ENCODE data around the gene LHX4.

DNA sequence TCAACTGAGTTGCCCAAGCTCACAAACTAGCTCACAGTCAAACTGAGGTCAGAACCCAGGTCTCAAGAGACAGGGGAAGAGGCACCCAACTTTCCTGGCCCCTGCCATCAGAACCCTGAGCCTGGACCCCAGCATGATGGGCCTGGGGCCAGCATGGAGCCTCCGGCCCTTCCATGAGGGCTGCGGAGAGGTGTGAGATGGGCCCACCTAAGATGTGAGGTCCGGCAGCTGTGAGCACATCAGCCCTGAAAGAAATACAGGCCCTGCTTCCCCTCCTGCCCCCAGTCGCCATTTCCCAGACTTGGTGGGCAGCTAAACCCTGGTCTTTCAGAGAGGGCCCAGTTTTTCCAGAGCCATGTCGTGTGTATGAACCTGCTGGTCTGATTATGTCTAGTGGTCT lies 44.8 kb upstream of the LHX4 start:
- no peak for TF ChIP-seq POLR2AphosphoS5 (IDR thresholded peaks at IDR 0.05; ENCODE audit: borderline replicate concordance, low read depth, low read length)
- no peak for TF ChIP-seq EZH2 (IDR thresholded peaks at IDR 0.05)
- TF ChIP-seq FOXP2 (optimal IDR thresholded peaks at IDR 0.05; ENCODE audit: control extremely low read depth, extremely low read length, insufficient read depth), result no peak

Data from SK-N-MC (cell line).